Mesodermal cell (in vitro differentiated cells): Measurements from ENCODE around the gene AOPEP.

Experiments
- H3K27ac ChIP-seq: 2 replicates; pipeline ENCODE4 v1.7.0; 2013; ENCODE audit warnings: mild to moderate bottlenecking, low read depth, low read length, moderate library complexity; ENCODE audit not compliant: severe bottlenecking
- H3K36me3 ChIP-seq: 2 replicates; pipeline ENCODE4 v1.7.1; 2013; ENCODE audit warnings: mild to moderate bottlenecking, low read length, moderate library complexity; ENCODE audit not compliant: control insufficient read depth, insufficient read depth
- H3K4me1 ChIP-seq: one replicate; pipeline ENCODE4 v1.7.1; 2013; ENCODE audit warnings: mild to moderate bottlenecking, low read length; ENCODE audit not compliant: insufficient read depth, control insufficient read depth, poor library complexity, severe bottlenecking
- H3K4me3 ChIP-seq: 2 replicates; pipeline ENCODE4 v1.7.0; 2013; ENCODE audit warnings: low read length, control low read depth, mild to moderate bottlenecking; ENCODE audit not compliant: insufficient read depth, poor library complexity, severe bottlenecking; ENCODE audit errors: extremely low read depth
- H3K9me3 ChIP-seq: 2 replicates; pipeline ENCODE4 v1.7.1; 2013; ENCODE audit warnings: mild to moderate bottlenecking, low read length, moderate library complexity; ENCODE audit not compliant: control insufficient read depth
- WGBS, 2 experiments: methylation state at CpG; one replicate each; pipeline ENCODE4 v1.1.5; 2013; ENCODE audit warnings: missing lambda C conversion rate in 2 of 2; ENCODE audit not compliant: insufficient coverage in 2 of 2; 5-methylcytosine and 5-hydroxymethylcytosine counted together

Gene AOPEP

DNA sequence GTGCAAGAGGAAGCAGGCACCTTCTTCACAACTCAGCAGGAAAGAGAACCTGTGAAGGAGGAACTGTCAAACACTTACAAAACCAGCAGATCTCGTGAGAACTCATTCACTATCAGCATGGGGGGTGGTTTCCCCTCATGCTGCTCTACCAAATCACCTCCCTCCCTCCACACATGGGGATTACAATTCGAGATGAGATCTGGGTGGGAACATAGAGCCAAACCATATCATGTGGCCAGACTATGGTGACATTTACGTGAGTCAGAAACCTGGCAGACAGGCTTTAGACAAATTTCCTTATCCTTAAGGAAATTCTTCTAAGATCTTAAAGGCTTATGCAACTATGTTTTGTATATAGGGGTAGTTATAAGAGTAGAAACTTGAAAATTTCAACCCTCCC lies 8.7 kb upstream of the AOPEP start:
- no peak overlapping the region for H3K4me3 ChIP-seq
- H3K9me3 ChIP-seq: no peaks in the 10 kb centered on the region
- peaks cover 7% of the 10 kb centered on the region for H3K4me1 ChIP-seq
- WGBS, 2 experiments: 38 to 100% methylated on average over 1 of the region's 3 CpGs
- no peak overlapping the region for H3K27ac ChIP-seq
- H3K36me3 ChIP-seq: no peaks in the 10 kb centered on the region

DNA sequence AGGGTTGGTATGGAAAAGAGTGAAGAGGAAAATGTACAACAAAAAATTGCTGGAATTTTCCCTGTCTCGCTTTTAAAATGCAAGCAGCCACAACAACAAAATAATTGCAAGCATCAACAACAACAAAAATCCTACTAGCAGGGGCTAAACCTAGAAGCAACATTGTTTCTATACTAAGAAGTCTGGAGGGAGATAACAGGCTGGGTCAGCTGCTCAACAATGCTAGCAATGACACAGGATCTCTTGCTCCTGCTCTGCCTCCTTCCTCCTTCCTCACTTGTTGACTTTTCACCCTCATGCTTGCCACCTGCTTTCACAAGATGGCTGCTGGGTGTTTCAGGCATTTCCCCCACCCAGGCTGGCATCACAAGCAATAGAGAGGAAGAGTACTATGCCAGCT lies 7.6 kb upstream of the AOPEP start:
- WGBS, 2 experiments: 100% methylated on average over 1 of the region's 1 CpG; no CpG with 5 or more reads in 1 of the 2 experiments
- H3K27ac ChIP-seq: no peak overlapping the region

DNA sequence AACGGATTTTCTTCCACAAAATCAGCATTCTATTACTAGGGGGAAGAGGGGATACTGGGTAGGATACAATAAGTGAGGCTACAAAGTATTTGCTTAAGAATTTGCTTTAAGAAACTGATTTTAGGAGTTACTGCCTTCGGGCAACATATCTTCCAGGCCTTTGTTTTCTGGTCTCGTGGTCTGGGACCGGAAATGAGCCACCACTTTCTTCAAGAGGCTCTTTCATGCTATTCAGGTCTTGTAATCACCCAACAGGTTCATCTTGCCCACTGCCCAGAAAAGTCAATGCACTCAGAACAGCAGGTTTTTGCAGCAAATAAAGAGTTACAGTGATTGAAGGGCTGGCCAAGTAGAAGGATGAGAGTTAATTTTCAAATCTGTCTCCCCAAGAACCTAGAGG lies 6.6 kb upstream of the AOPEP start:
- no peak overlapping the region for H3K4me3 ChIP-seq
- WGBS, 2 experiments: 91% methylated on average over 3 of the region's 4 CpGs
- no peaks in the 10 kb centered on the region for H3K36me3 ChIP-seq
- H3K27ac ChIP-seq: no peak overlapping the region
- H3K4me1 ChIP-seq: peaks cover 7% of the 10 kb centered on the region
- no peaks in the 10 kb centered on the region for H3K9me3 ChIP-seq

More for the DNA sequence above, 7.6 kb upstream of the AOPEP start:
- no peaks in the 10 kb centered on the region for H3K9me3 ChIP-seq
- H3K4me1 ChIP-seq: peaks cover 7% of the 10 kb centered on the region
- no peaks in the 10 kb centered on the region for H3K36me3 ChIP-seq
- no peak overlapping the region for H3K4me3 ChIP-seq

DNA sequence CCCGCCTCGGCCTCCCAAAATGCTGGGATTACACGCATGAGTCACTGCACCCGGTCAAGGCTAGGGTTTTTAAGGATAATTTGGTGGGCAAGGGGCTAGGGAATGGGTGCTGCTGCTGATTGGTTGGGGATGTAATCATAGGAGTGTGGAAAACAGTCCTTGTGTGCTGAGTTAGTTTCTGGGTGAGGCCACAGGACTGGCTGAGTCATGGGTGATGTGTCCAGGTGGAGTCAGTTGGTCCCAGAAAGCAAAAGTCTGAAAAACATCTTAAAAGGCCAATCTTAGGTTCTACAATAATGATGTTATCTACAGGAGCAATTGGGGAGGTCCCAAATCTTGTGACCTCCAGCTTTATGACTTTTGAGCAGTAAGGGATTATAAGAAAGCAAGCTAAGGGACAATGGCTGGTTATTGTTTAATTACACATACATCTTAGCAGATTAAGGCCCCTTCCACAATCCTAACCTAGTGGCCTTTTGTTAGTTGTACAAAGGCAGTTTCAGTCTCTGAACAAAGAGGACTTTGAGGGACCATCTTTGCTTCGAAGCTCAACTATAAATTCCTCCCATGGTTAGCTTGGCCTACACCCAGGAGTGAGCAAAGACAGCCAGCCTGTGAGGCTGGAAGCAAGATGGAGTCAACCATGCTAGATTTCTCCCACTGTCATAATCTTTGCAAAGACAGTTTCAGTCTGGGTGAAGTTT lies 5.5 kb upstream of the AOPEP start:
- no peaks in the 10 kb centered on the region for H3K9me3 ChIP-seq
- 92% methylated on average over 3 to 4 of the region's 5 CpGs for WGBS, 2 experiments
- H3K4me1 ChIP-seq: peaks cover 7% of the 10 kb centered on the region
- H3K36me3 ChIP-seq: no peaks in the 10 kb centered on the region
- H3K4me3 ChIP-seq: no peak overlapping the region
- H3K27ac ChIP-seq: no peak overlapping the region

DNA sequence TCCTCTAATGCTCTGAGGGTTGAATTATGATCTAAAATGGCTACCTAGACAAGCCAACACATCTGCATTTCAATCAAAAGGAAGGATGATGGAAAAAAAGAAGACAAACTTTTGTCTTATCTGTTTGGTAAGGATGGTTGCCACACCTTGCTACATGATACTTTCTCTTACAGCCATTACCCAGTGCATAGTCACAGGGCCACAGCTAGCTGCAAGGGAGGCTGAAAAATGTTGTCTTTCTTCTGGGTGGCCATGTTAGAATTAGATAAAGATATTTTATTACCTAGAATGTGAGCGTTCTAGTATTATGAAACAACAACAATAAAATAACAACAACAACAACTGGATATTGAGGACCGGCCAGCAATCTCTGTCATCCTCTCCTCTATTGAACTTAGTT lies 4.7 kb upstream of the AOPEP start:
- Histone ChIP-seq H3K9me3 (no peaks in the 10 kb centered on the region), H3K36me3 (no peaks in the 10 kb centered on the region), H3K4me1 (peaks cover 7% of the 10 kb centered on the region), H3K4me3 (no peak overlapping the region), H3K27ac (no peak overlapping the region)
- WGBS, 2 experiments: 100% methylated on average over 1 of the region's 2 CpGs

DNA sequence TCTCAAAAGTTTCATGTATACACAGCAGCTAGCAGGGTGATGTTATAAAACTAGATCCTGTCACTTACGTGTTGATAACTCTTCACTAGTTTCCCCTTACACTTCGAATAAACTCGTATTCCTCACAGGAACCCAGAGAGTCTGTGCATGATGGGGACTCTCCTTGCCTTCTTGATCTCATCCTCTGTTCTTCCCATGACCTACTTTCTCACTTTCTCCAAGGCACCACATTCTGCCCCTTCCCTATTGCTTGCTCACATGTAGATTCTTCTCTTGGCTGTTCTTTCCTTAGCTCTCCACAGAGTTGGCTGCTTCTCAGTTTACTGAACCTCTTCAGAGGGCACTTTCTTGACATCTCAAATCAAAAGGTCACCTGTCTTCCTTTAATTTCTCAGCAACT lies 1.2 kb upstream of the AOPEP start:
- H3K36me3 ChIP-seq: no peaks in the 10 kb centered on the region
- H3K4me1 ChIP-seq: peaks cover 4% of the 10 kb centered on the region
- no peaks in the 10 kb centered on the region for H3K9me3 ChIP-seq
- H3K27ac ChIP-seq: no peak overlapping the region
- no peak overlapping the region for H3K4me3 ChIP-seq
- 90 to 91% methylated on average over 3 of the region's 3 CpGs for WGBS, 2 experiments

DNA sequence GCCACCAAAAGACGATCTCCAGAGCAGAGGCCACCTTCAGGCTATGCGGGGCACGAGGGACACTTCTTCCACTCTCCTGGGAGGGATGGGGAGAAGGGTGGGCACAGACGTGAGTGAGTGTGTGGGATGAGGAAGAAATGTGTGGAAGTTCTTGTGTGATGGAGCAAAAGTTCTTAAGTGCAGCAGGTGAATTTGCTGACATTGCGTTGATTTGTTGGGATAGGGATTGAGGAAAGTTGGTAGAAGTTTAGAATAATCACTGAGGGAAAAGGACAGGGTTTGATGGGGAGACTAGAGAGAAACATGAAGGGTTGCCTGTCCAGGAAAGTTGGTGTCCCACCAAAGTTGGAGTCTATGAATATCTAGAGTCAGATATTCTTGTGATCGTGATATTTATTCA lies 2.2 kb downstream of the AOPEP start:
- H3K4me1 ChIP-seq: peaks cover 4% of the 10 kb centered on the region
- 83 to 91% methylated on average over 6 of the region's 6 CpGs for WGBS, 2 experiments
- no peak overlapping the region for H3K4me3 ChIP-seq
- H3K36me3 ChIP-seq: no peaks in the 10 kb centered on the region
- H3K27ac ChIP-seq: no peak overlapping the region
- H3K9me3 ChIP-seq: no peaks in the 10 kb centered on the region

DNA sequence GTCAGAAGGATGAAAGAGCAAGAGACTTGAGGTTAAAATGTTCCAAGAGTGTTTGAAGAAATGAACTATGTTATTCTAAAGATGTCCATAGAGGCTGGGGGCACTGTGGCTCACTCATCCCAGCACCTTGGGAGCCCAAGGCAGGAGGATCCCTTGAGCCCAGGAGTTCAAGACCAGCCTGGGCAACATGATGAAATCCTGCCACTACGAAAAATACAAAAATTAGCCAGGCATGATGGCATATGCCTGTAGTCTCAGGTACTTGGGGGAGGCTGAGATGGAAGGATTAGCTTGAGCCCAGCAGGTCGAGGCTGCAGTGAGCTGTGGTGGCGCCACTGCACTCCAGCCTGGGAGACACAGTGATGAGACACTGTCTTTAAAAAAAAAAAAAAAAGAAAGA lies 2.7 kb downstream of the AOPEP start:
- Histone ChIP-seq H3K36me3 (no peaks in the 10 kb centered on the region), H3K4me1 (peaks cover 4% of the 10 kb centered on the region), H3K4me3 (no peak overlapping the region), H3K27ac (no peak overlapping the region), H3K9me3 (no peaks in the 10 kb centered on the region)
- WGBS, 2 experiments: 93 to 95% methylated on average over 2 to 3 of the region's 3 CpGs

DNA sequence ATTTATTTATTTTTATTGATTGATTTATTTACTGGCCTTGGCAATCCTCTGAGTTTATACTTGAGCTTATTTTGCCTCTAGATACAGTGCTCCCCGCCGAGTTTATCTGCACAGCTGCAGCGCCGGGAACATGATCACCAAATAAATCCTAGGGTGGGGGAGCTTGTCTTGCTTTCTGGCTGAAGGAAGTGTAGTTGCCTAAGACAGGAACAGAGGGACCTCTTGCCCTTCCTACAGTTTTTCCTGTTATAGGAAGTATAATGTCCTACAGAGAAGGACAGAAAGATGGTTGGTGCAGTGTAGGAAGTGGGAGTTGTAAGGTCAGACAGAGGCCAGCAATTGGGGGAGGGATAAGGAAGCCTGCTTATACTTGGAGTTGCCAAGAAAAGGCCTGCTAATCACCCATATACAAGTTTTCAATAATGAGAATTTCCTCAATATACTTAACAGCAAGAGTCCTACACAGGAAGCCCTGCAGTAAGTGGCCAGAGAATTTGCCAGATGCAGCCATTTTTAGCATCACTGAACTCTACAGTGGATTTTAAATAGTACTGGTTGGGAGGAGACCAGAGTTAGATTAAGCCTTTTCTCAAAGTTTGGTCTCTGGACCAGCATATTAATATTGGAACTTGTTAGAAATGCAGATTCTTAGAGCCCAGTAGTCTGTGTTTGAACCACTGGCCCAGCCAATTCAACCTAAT lies 7.7 kb downstream of the AOPEP start:
- H3K27ac ChIP-seq: no peak overlapping the region
- H3K36me3 ChIP-seq: peaks cover 3% of the 10 kb centered on the region
- no peaks in the 10 kb centered on the region for H3K4me1 ChIP-seq
- 100% methylated on average over 1 to 2 of the region's 4 CpGs for WGBS, 2 experiments
- H3K9me3 ChIP-seq: no peaks in the 10 kb centered on the region
- no peak overlapping the region for H3K4me3 ChIP-seq

DNA sequence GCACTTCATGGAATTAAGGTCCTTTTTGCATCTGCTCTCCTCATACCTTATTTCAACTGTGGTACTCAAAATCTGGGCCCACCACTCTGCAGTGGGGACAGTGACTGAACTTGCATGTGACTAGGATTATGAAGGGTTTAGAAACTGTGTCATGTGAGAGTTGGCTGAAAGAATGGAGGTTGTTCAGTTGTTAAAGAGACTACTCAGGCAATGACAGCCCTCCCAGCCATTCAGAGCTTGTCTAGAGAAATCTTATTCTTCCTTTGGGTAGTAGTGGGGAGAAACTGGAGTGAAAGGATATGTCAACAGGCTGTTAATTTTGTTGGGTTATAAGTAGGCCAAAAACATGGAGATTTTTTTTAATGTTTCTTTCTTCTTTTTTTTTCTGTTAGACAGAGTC lies 10.3 kb downstream of the AOPEP start:
- H3K4me1 ChIP-seq: no peaks in the 10 kb centered on the region
- H3K27ac ChIP-seq: no peak overlapping the region
- H3K4me3 ChIP-seq: no peak overlapping the region
- peaks cover 3% of the 10 kb centered on the region for H3K36me3 ChIP-seq
- no peaks in the 10 kb centered on the region for H3K9me3 ChIP-seq

DNA sequence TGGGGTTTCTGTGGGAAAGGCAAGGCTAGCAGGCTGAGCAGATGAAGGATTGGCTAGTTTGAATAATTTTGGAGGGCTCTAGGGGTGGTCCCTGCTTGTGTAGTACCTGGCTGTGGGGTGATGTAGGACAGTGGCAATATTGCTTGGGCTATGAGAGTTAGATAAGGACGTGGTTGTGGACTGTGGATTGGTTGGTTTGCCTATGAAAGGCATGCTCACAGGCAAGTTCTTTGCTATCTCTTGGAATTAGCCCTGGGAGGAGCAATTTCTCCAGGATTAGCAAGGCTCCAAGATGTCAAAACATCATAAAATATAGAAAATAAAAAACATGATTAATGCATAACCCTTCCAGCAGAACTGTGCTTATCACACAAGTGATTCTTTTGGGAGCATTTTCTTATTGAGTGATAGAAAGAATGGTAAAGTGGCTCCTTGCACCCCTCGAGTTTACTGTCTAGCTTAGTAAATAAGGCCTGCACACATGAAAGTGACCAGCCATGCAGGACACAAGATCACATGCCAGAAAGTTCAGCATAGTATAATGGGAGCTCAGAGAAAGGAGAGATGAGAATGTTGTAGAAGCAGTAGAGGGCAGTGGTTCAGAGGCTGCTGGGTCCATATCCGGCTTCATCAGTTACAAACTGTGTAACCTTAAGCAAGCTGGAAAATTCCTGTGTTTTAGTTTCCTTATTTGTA lies 13.8 kb downstream of the AOPEP start:
- no peak overlapping the region for H3K27ac ChIP-seq
- 85% methylated on average over 1 to 2 of the region's 3 CpGs for WGBS, 2 experiments
- H3K4me3 ChIP-seq: no peak overlapping the region

More for the DNA sequence above, 13.8 kb downstream of the AOPEP start:
- Histone ChIP-seq H3K36me3 (no peaks in the 10 kb centered on the region), H3K9me3 (no peaks in the 10 kb centered on the region), H3K4me1 (no peaks in the 10 kb centered on the region)
